ENCODE measurements around the gene ATRIP. TPM values are rescaled to one million over a fixed set of nuclear protein-coding genes. Genes with fewer than 3 reads are reported as not detected.

The ATRIP gene
- total and polyA plus RNA-seq, 2 of the 8 experiments (the other 6 are each of a cell fraction or from before 2014, with no cell fraction given): 18.5 to 20.2 TPM

- TF ChIP-seq CHD7 (IDR thresholded peaks at IDR 0.05; ENCODE audit: insufficient replicate concordance, low read length) (no peak), NANOG (IDR thresholded peaks at IDR 0.05; ENCODE audit: insufficient read depth, low read depth, low read length, poor library complexity, severe bottlenecking) (no peak), PHF8 (conservative IDR thresholded peaks at IDR 0.05; ENCODE audit: low read depth, low read length) (no peak), USF2 (IDR thresholded peaks at IDR 0.05; ENCODE audit: low read length) (no peak), E2F6 (IDR thresholded peaks at IDR 0.05) (no peak)
- TF ChIP-seq, protein P1, sequence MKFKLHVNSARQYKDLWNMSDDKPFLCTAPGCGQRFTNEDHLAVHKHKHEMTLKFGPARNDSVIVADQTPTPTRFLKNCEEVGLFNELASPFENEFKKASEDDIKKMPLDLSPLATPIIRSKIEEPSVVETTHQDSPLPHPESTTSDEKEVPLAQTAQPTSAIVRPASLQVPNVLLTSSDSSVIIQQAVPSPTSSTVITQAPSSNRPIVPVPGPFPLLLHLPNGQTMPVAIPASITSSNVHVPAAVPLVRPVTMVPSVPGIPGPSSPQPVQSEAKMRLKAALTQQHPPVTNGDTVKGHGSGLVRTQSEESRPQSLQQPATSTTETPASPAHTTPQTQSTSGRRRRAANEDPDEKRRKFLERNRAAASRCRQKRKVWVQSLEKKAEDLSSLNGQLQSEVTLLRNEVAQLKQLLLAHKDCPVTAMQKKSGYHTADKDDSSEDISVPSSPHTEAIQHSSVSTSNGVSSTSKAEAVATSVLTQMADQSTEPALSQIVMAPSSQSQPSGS (IDR thresholded peaks at IDR 0.05; ENCODE audit: low read length): no peak
Observed at GRCh38 chr3:48400824-48401433, 45.6 kb upstream of the ATRIP start (continued).

All from H1 (cell line).